ENCODE measurements around the gene USH2A. TPM values are rescaled to one million over a fixed set of nuclear protein-coding genes. Genes with fewer than 3 reads are reported as not detected.

Gene USH2A
- total RNA-seq, 2 experiments from 2014 or later, result not detected

DNA sequence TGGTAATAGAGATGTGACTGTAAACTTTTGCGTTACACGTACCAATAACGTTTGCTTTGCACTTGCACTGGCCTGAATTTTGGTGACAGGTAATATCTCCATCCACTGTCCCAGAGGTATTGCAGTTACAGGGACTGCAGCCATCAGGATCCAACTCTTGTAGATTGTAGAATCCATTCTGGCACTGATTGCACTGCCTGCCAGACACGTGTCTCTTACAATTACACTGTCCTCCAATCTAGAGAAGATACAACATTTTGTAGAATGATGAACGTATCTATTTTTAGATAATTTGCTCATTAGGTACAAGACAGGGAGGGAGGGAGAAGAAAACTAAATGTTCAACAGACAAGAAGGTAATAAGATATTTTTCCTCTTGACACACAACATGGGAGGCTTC, 172.4 kb downstream of the USH2A start:
- Histone ChIP-seq H3K36me3 (ENCODE audit: insufficient read depth, low read length) (no peaks in the 10 kb centered on the region), H3K4me3 (ENCODE audit: low read length) (no peak overlapping the region), H3K9me3 (ENCODE audit: control insufficient read depth in 1 of 2, insufficient read depth in 1 of 2, low read length in 2 of 2) (peaks cover 4 to 6% of the 10 kb centered on the region in 2 experiments), H3K27ac (ENCODE audit: low read depth in 1 of 2, low read length in 2 of 2) (no peak overlapping the region), H3K4me1 (ENCODE audit: insufficient read depth, low read length) (no peaks in the 10 kb centered on the region), H3K27me3 (ENCODE audit: control insufficient read depth in 1 of 2, insufficient read depth in 2 of 2, low read length in 2 of 2) (no peaks in the 10 kb centered on the region)
- TF ChIP-seq, protein P1, sequence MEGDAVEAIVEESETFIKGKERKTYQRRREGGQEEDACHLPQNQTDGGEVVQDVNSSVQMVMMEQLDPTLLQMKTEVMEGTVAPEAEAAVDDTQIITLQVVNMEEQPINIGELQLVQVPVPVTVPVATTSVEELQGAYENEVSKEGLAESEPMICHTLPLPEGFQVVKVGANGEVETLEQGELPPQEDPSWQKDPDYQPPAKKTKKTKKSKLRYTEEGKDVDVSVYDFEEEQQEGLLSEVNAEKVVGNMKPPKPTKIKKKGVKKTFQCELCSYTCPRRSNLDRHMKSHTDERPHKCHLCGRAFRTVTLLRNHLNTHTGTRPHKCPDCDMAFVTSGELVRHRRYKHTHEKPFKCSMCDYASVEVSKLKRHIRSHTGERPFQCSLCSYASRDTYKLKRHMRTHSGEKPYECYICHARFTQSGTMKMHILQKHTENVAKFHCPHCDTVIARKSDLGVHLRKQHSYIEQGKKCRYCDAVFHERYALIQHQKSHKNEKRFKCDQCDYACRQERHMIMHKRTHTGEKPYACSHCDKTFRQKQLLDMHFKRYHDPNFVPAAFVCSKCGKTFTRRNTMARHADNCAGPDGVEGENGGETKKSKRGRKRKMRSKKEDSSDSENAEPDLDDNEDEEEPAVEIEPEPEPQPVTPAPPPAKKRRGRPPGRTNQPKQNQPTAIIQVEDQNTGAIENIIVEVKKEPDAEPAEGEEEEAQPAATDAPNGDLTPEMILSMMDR (IDR thresholded peaks at IDR 0.05), result no peak
- CTCF ChIA-PET, result no interaction called here
- no peaks in the 10 kb centered on the region for H3K4me1 Mint-ChIP-seq (ENCODE audit: low read depth)
- POLR2A ChIA-PET, result no interaction called here
- H3K9me3 Mint-ChIP-seq, result peaks cover 13% of the 10 kb centered on the region
- no peak for ATAC-seq (ENCODE audit: poor library complexity)
- no peaks in the 10 kb centered on the region for H3K27me3 Mint-ChIP-seq
- H3K27ac Mint-ChIP-seq, result no peak overlapping the region
- DNase-seq, result no peak
- H3K4me3 Mint-ChIP-seq, result no peak overlapping the region
- no peaks in the 10 kb centered on the region for H3K36me3 Mint-ChIP-seq (ENCODE audit: low read depth)
- intact Hi-C loops (cut with DNase I, micrococcal nuclease), result no loop called here

GRCh38 chr1:216248628-216249027, 174.6 kb downstream of the USH2A start:
- H3K9me3 ChIP-seq (ENCODE audit: control insufficient read depth in 1 of 2, insufficient read depth in 1 of 2, low read length in 2 of 2), result peaks cover 4 to 9% of the 10 kb centered on the region in 2 experiments
- H3K4me3 ChIP-seq (ENCODE audit: low read length), result no peak overlapping the region
- Mint-ChIP-seq H3K27me3 (no peaks in the 10 kb centered on the region), H3K4me1 (ENCODE audit: low read depth) (no peaks in the 10 kb centered on the region), H3K9me3 (peaks cover 3% of the 10 kb centered on the region), H3K36me3 (ENCODE audit: low read depth) (no peaks in the 10 kb centered on the region), H3K4me3 (no peak overlapping the region), H3K27ac (no peak overlapping the region)
- intact Hi-C loops (cut with DNase I, micrococcal nuclease), result loop anchor here in 1 of 2 experiments (5.0 kb wide), 1 partner anchor 49 kb away; no protein-coding TSS in a partner anchor
- ChIA-PET POLR2A (no interaction called here), CTCF (no interaction called here)
- H3K27ac ChIP-seq (ENCODE audit: low read depth in 1 of 2, low read length in 2 of 2), result no peak overlapping the region
- DNase-seq (no peak), ATAC-seq (ENCODE audit: poor library complexity) (no peak)
- H3K27me3 ChIP-seq (ENCODE audit: control insufficient read depth in 1 of 2, insufficient read depth in 2 of 2, low read length in 2 of 2), result no peaks in the 10 kb centered on the region
- TF ChIP-seq, protein P1 (IDR thresholded peaks at IDR 0.05), result no peak
- no peaks in the 10 kb centered on the region for H3K4me1 ChIP-seq (ENCODE audit: insufficient read depth, low read length)
- no peaks in the 10 kb centered on the region for H3K36me3 ChIP-seq (ENCODE audit: insufficient read depth, low read length)

- H3K4me3 ChIP-seq (ENCODE audit: low read length), result no peak overlapping the region
- no peaks in the 10 kb centered on the region for H3K27me3 ChIP-seq (ENCODE audit: control insufficient read depth in 1 of 2, insufficient read depth in 2 of 2, low read length in 2 of 2)
- no peak overlapping the region for H3K4me3 Mint-ChIP-seq
- H3K36me3 Mint-ChIP-seq (ENCODE audit: low read depth), result no peaks in the 10 kb centered on the region
- H3K4me1 ChIP-seq (ENCODE audit: insufficient read depth, low read length), result no peaks in the 10 kb centered on the region
- H3K9me3 ChIP-seq (ENCODE audit: control insufficient read depth in 1 of 2, insufficient read depth in 1 of 2, low read length in 2 of 2), result peaks cover 0 to 6% of the 10 kb centered on the region in 2 experiments
- H3K27ac Mint-ChIP-seq, result no peak overlapping the region
- H3K4me1 Mint-ChIP-seq (ENCODE audit: low read depth), result no peaks in the 10 kb centered on the region
- H3K27ac ChIP-seq (ENCODE audit: low read depth in 1 of 2, low read length in 2 of 2), result no peak overlapping the region
- intact Hi-C loops (cut with DNase I, micrococcal nuclease), result loop anchor here in 1 of 2 experiments (5.0 kb wide), 1 partner anchor 49 kb away; no protein-coding TSS in a partner anchor
- peaks cover 3% of the 10 kb centered on the region for H3K9me3 Mint-ChIP-seq
- DNase-seq, result no peak
- ChIA-PET CTCF (no interaction called here), POLR2A (no interaction called here)
- no peaks in the 10 kb centered on the region for H3K27me3 Mint-ChIP-seq
- TF ChIP-seq, protein P1 (IDR thresholded peaks at IDR 0.05), result no peak
- H3K36me3 ChIP-seq (ENCODE audit: insufficient read depth, low read length), result no peaks in the 10 kb centered on the region
- no peak for ATAC-seq (ENCODE audit: poor library complexity)
Measured at GRCh38 chr1:216247937-216248336, 175.3 kb downstream of the USH2A start.
